Loucy (cell line): ENCODE measurements around the gene C6orf52.

ENCODE experiments used
- CTCF ChIP-seq: fragments of 200-600 bp; sonication (generic); conservative IDR thresholded peaks from 2 replicates; pipeline ENCODE4 v1.5.1; 2014; ENCODE audit warnings: mild to moderate bottlenecking, antibody characterized with exemption, low read length
- EZH2phosphoT487 ChIP-seq: fragments of 200-600 bp; IDR thresholded peaks from 2 replicates; pipeline ENCODE4 v1.6.1; 2018; ENCODE audit warnings: antibody characterized with exemption, mild to moderate bottlenecking, moderate library complexity, borderline replicate concordance

- no peak for TF ChIP-seq CTCF
- TF ChIP-seq EZH2phosphoT487: no peak
Observed at GRCh38 chr6:10743515-10743914, 49.1 kb upstream of the C6orf52 start.
